Measurements from ENCODE around the gene SV2B.

Gene SV2B

GRCh38 chr15:91133511-91133910 is 33.5 kb downstream of the SV2B start:
- peak; percentile 28 for DNase-seq
- peaks cover 27% of the 10 kb centered on the region for H3K4me1 Mint-ChIP-seq
- no peaks in the 10 kb centered on the region for H3K36me3 Mint-ChIP-seq (ENCODE audit: low read depth)
- no peak overlapping the region for H3K4me3 Mint-ChIP-seq
- peaks cover 4% of the 10 kb centered on the region for H3K9me3 Mint-ChIP-seq
- peaks cover 13% of the 10 kb centered on the region for H3K27me3 Mint-ChIP-seq (ENCODE audit: low read depth, poor library complexity)
- TF ChIP-seq CTCF (IDR thresholded peaks at IDR 0.05), result no peak
- H3K27ac Mint-ChIP-seq, result no peak overlapping the region

GRCh38 chr15:91135201-91136130 is 35.4 kb downstream of the SV2B start:
- no peak overlapping the region for H3K4me3 Mint-ChIP-seq
- H3K27ac Mint-ChIP-seq, result no peak overlapping the region
- TF ChIP-seq CTCF (IDR thresholded peaks at IDR 0.05), result no peak
- peaks cover 17% of the 10 kb centered on the region for H3K27me3 Mint-ChIP-seq (ENCODE audit: low read depth, poor library complexity)
- DNase-seq, result no peak
- H3K9me3 Mint-ChIP-seq, result peaks cover 4% of the 10 kb centered on the region
- peaks cover 29% of the 10 kb centered on the region for H3K4me1 Mint-ChIP-seq
- no peaks in the 10 kb centered on the region for H3K36me3 Mint-ChIP-seq (ENCODE audit: low read depth)

- no peaks in the 10 kb centered on the region for H3K36me3 Mint-ChIP-seq (ENCODE audit: low read depth)
These were observed 36.4 kb downstream of the SV2B start for GRCh38 chr15:91136386-91136923.

GRCh38 chr15:91140601-91141000 is 40.5 kb downstream of the SV2B start:
- Mint-ChIP-seq H3K27me3 (ENCODE audit: low read depth, poor library complexity) (peaks cover 28% of the 10 kb centered on the region), H3K4me1 (peaks cover 8% of the 10 kb centered on the region), H3K9me3 (peaks cover 4% of the 10 kb centered on the region), H3K27ac (no peak overlapping the region), H3K4me3 (no peak overlapping the region), H3K36me3 (ENCODE audit: low read depth) (no peaks in the 10 kb centered on the region)
- no peak for DNase-seq
- no peak for TF ChIP-seq CTCF (IDR thresholded peaks at IDR 0.05)

More at GRCh38 chr15:91136386-91136923, 36.4 kb downstream of the SV2B start:
- no peak for DNase-seq
- no peak for TF ChIP-seq CTCF (IDR thresholded peaks at IDR 0.05)
- no peak overlapping the region for H3K4me3 Mint-ChIP-seq
- peaks cover 30% of the 10 kb centered on the region for H3K4me1 Mint-ChIP-seq
- H3K27ac Mint-ChIP-seq, result no peak overlapping the region
- H3K27me3 Mint-ChIP-seq (ENCODE audit: low read depth, poor library complexity), result peaks cover 17% of the 10 kb centered on the region
- H3K9me3 Mint-ChIP-seq, result peaks cover 4% of the 10 kb centered on the region

- Mint-ChIP-seq H3K9me3 (peaks cover 9% of the 10 kb centered on the region), H3K27ac (no peak overlapping the region), H3K27me3 (ENCODE audit: low read depth, poor library complexity) (peaks cover 28% of the 10 kb centered on the region), H3K4me3 (no peak overlapping the region), H3K36me3 (ENCODE audit: low read depth) (no peaks in the 10 kb centered on the region), H3K4me1 (peaks cover 3% of the 10 kb centered on the region)
- no peak for TF ChIP-seq CTCF (IDR thresholded peaks at IDR 0.05)
- DNase-seq, result no peak
These were observed 41.0 kb downstream of the SV2B start for GRCh38 chr15:91141097-91141496.

Data from nephron progenitor cell (in vitro differentiated cells).